ENCODE data around the gene BAG5.
"Not testable (repeated sequence)": the region's sequence is repeated elsewhere in the genome, so short reads cannot be mapped to it uniquely, and the experiment has no call there.

BAG5 gene, protein sequence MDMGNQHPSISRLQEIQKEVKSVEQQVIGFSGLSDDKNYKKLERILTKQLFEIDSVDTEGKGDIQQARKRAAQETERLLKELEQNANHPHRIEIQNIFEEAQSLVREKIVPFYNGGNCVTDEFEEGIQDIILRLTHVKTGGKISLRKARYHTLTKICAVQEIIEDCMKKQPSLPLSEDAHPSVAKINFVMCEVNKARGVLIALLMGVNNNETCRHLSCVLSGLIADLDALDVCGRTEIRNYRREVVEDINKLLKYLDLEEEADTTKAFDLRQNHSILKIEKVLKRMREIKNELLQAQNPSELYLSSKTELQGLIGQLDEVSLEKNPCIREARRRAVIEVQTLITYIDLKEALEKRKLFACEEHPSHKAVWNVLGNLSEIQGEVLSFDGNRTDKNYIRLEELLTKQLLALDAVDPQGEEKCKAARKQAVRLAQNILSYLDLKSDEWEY

DNA sequence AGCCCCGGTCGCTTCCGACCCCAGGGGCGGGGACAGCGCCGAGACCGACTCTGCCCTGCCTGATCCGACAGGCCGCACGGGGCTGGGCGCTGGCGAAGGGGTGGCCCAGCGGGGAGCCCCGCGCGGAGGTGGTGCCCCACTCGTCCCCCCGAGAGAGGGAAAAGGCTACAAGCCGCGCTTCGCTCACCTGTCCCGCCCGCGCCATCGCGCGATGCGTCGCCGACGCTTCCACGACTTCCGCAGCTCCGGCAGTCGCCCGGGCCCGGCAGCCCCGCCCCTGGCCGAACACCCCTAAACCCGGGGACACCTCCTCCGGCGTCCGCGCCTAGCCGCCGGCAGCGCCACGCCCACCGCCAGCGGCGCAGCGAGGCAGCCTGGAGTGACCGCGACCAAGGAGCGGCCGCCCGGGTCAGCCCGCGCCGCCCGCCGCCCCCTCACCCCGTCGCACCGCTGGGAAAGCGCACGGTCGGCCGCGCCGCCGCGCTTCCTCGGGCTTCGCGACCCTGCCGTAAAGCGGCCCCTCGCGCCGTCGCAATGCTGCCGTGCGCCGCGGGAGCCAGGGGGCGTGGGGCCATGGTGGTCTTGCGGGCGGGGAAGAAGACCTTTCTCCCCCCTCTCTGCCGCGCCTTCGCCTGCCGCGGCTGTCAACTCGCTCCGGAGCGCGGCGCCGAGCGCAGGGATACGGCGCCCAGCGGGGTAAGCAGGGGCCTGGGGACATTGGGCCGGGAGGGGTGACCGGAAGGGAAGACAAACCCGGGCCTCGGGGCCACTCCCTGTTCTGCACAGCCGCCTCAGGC is at the start of gene BAG5, which contains the start of gene COA8:
TSS of gene BAG5 (minus strand) at position 229 of the 797 bp plus-strand sequence. CDS start 1,493 bp downstream, outside the sequence.
TSS of gene COA8 (plus strand) at position 532 of the 797 bp plus-strand sequence. CDS start at position 574, 42 bp downstream.
- Mint-ChIP-seq H3K4me1 (peaks cover 55% of the 10 kb centered on the region), H3K36me3 (ENCODE audit: low read depth) (peaks cover 23% of the 10 kb centered on the region), H3K9me3 (no peaks in the 10 kb centered on the region), H3K27ac (peak within 1 kb of the TSS; percentile 98), H3K4me3 (peak within 1 kb of the TSS; percentile 96), H3K27me3 (ENCODE audit: low read depth, poor library complexity) (no peaks in the 10 kb centered on the region)
- DNase-seq: peak; percentile 96
- TF ChIP-seq, protein P1, sequence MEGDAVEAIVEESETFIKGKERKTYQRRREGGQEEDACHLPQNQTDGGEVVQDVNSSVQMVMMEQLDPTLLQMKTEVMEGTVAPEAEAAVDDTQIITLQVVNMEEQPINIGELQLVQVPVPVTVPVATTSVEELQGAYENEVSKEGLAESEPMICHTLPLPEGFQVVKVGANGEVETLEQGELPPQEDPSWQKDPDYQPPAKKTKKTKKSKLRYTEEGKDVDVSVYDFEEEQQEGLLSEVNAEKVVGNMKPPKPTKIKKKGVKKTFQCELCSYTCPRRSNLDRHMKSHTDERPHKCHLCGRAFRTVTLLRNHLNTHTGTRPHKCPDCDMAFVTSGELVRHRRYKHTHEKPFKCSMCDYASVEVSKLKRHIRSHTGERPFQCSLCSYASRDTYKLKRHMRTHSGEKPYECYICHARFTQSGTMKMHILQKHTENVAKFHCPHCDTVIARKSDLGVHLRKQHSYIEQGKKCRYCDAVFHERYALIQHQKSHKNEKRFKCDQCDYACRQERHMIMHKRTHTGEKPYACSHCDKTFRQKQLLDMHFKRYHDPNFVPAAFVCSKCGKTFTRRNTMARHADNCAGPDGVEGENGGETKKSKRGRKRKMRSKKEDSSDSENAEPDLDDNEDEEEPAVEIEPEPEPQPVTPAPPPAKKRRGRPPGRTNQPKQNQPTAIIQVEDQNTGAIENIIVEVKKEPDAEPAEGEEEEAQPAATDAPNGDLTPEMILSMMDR (IDR thresholded peaks at IDR 0.05): no peak

DNA sequence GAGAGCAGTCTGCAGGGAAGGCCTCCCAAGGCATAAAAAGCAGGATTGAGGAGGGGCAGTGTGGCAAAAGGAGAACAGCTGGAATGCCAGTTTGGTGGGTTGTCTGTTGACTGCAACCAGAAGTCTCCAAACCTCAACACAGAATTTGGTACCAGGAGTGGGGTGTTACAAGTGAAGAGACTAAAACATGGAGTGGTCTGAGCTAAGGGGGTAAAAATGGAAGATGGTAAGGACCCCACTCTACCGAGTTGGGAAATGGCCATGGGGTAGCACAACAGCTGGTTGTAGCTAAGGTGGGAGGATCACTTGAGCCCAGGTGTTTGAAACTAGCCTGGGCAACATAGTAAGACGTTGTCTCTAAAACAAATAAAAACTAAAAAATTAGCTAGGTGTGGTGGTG is 48.8 kb upstream of the BAG5 start:
- H3K4me1 Mint-ChIP-seq: peaks cover 13% of the 10 kb centered on the region
- DNase-seq: no peak
- TF ChIP-seq, protein P1 (IDR thresholded peaks at IDR 0.05): no peak
- H3K27ac Mint-ChIP-seq: no peak overlapping the region
- H3K27me3 Mint-ChIP-seq (ENCODE audit: low read depth, poor library complexity): peaks cover 44% of the 10 kb centered on the region
- H3K4me3 Mint-ChIP-seq: no peak overlapping the region
- peaks cover 16% of the 10 kb centered on the region for H3K36me3 Mint-ChIP-seq (ENCODE audit: low read depth)
- peaks cover 35% of the 10 kb centered on the region for H3K9me3 Mint-ChIP-seq

DNA sequence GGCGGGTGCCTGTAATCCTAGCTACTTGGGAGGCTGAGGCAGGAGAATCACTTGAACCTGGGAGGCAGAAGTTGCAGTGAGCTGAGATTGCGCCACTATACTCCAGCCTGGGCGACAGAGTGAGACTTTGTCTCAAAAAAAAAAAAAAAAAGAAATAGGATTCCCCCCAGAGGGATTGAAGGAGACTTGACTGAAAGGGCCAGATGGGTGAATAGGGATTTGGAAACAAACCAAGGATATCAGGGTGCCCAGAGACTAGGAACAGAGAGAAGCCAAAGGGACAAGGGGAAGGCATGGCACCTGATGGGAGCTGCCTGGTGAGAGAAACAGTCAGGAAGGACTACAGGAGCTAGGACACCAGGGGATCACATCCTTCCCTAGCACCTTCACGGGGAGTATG is 46.6 kb upstream of the BAG5 start:
- peaks cover 35% of the 10 kb centered on the region for H3K9me3 Mint-ChIP-seq
- DNase-seq, H3K4me3 Mint-ChIP-seq, H3K27ac Mint-ChIP-seq: not testable (repeated sequence)
- H3K36me3 Mint-ChIP-seq (ENCODE audit: low read depth): peaks cover 20% of the 10 kb centered on the region
- peaks cover 53% of the 10 kb centered on the region for H3K27me3 Mint-ChIP-seq (ENCODE audit: low read depth, poor library complexity)
- peaks cover 13% of the 10 kb centered on the region for H3K4me1 Mint-ChIP-seq

DNA sequence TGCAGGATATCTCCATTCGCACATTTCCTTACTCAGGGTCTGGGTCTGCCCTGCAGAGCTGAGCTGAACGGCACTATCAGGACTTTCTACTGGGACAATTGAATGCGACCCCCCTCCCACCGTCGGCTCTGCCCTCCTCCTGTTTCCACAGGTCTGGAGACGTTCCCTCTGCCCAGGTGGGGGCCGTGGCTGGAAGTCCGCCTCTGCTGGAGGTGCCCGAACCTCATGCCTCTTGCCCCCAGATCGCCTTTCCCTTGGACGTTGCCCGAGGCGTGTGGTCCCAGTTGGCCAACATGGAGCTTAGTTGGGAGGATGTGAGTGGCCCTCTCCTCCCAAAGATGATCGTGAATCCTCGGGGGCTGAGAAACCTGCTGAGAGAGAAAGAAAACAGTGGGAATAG is 45.4 kb upstream of the BAG5 start:
- peaks cover 53% of the 10 kb centered on the region for H3K27me3 Mint-ChIP-seq (ENCODE audit: low read depth, poor library complexity)
- DNase-seq: no peak
- H3K9me3 Mint-ChIP-seq: peaks cover 32% of the 10 kb centered on the region
- TF ChIP-seq, protein P1 (IDR thresholded peaks at IDR 0.05): no peak
- H3K36me3 Mint-ChIP-seq (ENCODE audit: low read depth): peaks cover 16% of the 10 kb centered on the region
- no peak overlapping the region for H3K27ac Mint-ChIP-seq
- peaks cover 13% of the 10 kb centered on the region for H3K4me1 Mint-ChIP-seq
- H3K4me3 Mint-ChIP-seq: no peak overlapping the region

DNA sequence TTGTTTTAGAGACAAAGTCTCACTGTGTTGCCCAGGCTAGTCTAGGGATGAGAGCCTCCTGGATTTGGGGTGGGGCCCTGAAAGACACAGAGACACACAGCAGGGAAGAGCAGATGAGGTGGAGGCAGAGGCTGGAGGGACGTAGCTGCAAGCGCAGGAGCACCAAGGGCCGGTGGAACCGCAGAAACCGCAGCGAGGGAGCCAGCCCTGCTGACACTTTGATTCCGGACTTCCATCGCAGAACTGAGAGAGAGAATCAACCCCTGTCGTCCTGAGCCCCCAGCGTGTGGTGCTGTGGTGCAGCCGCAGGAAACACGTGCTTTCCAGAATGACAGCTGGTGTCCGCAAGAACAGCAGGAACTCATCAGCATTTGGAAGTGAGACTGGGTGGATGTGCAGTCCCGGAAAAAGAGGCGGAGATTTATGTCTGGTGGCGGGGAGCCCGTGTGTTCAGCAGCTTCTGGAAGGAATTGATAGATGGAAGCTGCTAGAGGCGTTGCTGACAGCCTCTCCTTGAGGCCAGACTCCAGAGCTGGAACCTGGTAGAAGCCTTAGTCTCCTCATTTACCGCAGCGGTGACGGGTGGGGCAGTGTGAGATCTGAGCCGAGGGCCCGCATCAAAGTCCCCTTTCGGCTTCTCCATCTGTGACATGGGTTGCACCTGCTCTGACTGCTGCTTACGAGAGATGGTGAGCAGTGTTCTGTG is 44.7 kb upstream of the BAG5 start:
- Mint-ChIP-seq H3K27me3 (ENCODE audit: low read depth, poor library complexity) (peaks cover 53% of the 10 kb centered on the region), H3K4me3 (peak overlapping the region; percentile 29), H3K9me3 (peaks cover 29% of the 10 kb centered on the region), H3K27ac (no peak overlapping the region), H3K36me3 (ENCODE audit: low read depth) (peaks cover 16% of the 10 kb centered on the region), H3K4me1 (peaks cover 13% of the 10 kb centered on the region)
- peak; percentile 24 for DNase-seq
- TF ChIP-seq, protein P1 (IDR thresholded peaks at IDR 0.05): no peak
